Ovary (tissue), 9 donors: ENCODE measurements around the gene TBL1Y. TPM values are rescaled to one million over a fixed set of nuclear protein-coding genes. Genes with fewer than 3 reads are reported as not detected.

ENCODE experiments used
- DNase-seq, 5 donors: peaks; one replicate each; pipeline ENCODE4 v3.0.0-alpha.2; 2019 to 2020
- H3K27ac ChIP-seq, 2 donors: fragments of 200-600 bp; one replicate each; pipeline versions ENCODE4 v1.5.1 to v1.8.0; 2019 to 2022
- H3K27me3 ChIP-seq: fragments of 200-600 bp; one replicate; pipeline ENCODE4 v1.8.0; 2022
- H3K36me3 ChIP-seq: fragments of 200-600 bp; sonication (generic); one replicate; pipeline ENCODE4 v1.5.1; 2019
- H3K4me1 ChIP-seq: one replicate; pipeline ENCODE4 v1.8.1; 2013; ENCODE audit warnings: mild to moderate bottlenecking, moderate library complexity; ENCODE audit not compliant: insufficient read depth
- H3K4me3 ChIP-seq: fragments of 200-600 bp; sonication (generic); one replicate; pipeline ENCODE4 v1.5.1; 2017
- H3K9me3 ChIP-seq, 2 donors: fragments of 200-600 bp in 1 of 2; sonication (generic) in 1 of 2; one replicate each; pipeline versions ENCODE4 v1.5.1 to v1.8.1; 2013 to 2019; ENCODE audit warnings: mild to moderate bottlenecking in 1 of 2, moderate library complexity in 1 of 2
- CTCF ChIP-seq, 3 donors: fragments of 450-650 bp in 2 of 3; fragments of 200-600 bp in 1 of 3; IDR thresholded peaks; one replicate each; pipeline versions ENCODE4 v1.5.1 to v1.8.0; 2016 to 2022; ENCODE audit warnings: antibody characterized with exemption in 3 of 3, mild to moderate bottlenecking in 1 of 3
- EP300 ChIP-seq: sonication (generic); formaldehyde crosslinking; IDR thresholded peaks from one replicate; pipeline ENCODE4 v1.6.1; 2017; ENCODE audit warnings: antibody characterized with exemption
- POLR2A ChIP-seq: fragments of 450-650 bp; IDR thresholded peaks from one replicate; pipeline ENCODE4 v1.6.1; 2017; ENCODE audit warnings: antibody characterized with exemption, mild to moderate bottlenecking, moderate library complexity
- WGBS, 3 donors: extraction: QIAGEN DNeasy Blood & Tissue Kit in 1 of 3; methylation state at CpG; one replicate each; pipeline versions ENCODE4 v1.1.5 to v1.1.7; 2013 to 2017; 5-methylcytosine and 5-hydroxymethylcytosine counted together
- intact Hi-C, 4 donors: fragments of 100-400 bp; cut with DNase I; formaldehyde crosslinking; loops; one replicate each; pipeline versions ENCODE4 v1.11.0 to v1.15.1; 2022 to 2023
- polyA plus RNA-seq, 2 donors: library from polyadenylated mRNA; stranded (reverse); fragments of 200-250 nt in 1 of 2; fragments of 350-450 nt in 1 of 2; fragmentation: Illumina TruSeq in 1 of 2; extraction: RNeasy Lipid Tissue Mini Kit (QIAGEN cat#74804) in 1 of 2; gene quantifications; one replicate each; pipeline ENCODE4 v1.2.3, GENCODE V29; 2013 to 2014
- total RNA-seq, 7 donors: library from RNA; depleted of rRNA in 2 of 7; stranded (reverse); fragments of >200 nt in 2 of 7; fragmentation: NEBNext Ultra II Directional in 3 of 7; extraction: Animal tissue kit (Norgen Biotek cat#: 25700) in 3 of 7; gene quantifications; one replicate each; pipeline versions ENCODE4 v1.1.0 to v1.2.4, GENCODE V29; 2016 to 2023
- donor health status: DM: no; HTN: no; CAD: no; lungs with moderate emphysema.
- donor health status: DM: no; HTN: no; CAD: no.
- donor health status: Bipolar disorder and iron deficiency.
- donor health status: DM: yes; HTN: yes; CAD: no.
- donor health status: DM: no; HTN: no; CAD: no.
- donor health status: DM: yes; HTN: yes; CAD: no.

TBL1Y gene
- total and polyA plus RNA-seq, 9 donors, result not detected

GRCh38 chrY:7016521-7016920 lies 106.0 kb downstream of the TBL1Y start:
- Histone ChIP-seq H3K4me3 (no peak overlapping the region), H3K9me3 (no peaks in the 10 kb centered on the region), H3K27ac (no peak overlapping the region), H3K4me1 (no peaks in the 10 kb centered on the region), H3K27me3 (no peaks in the 10 kb centered on the region), H3K36me3 (no peaks in the 10 kb centered on the region)
- intact Hi-C loops, result no loop called here
- TF ChIP-seq POLR2A, result no peak
- no peak for TF ChIP-seq EP300
- TF ChIP-seq CTCF (IDR thresholded peaks at IDR 0.05), result no peak
- WGBS, 3 donors, result no CpG with 5 or more reads among the region's 4 CpGs
- DNase-seq, result no peak

- DNase-seq, result no peak
- no CpG with 5 or more reads among the region's 6 CpGs for WGBS, 3 donors
- intact Hi-C loops, result no loop called here
- H3K36me3 ChIP-seq, result no peaks in the 10 kb centered on the region
- no peak for TF ChIP-seq EP300
- TF ChIP-seq CTCF (IDR thresholded peaks at IDR 0.05), result no peak
- TF ChIP-seq POLR2A, result no peak
- no peaks in the 10 kb centered on the region for H3K9me3 ChIP-seq
- H3K27ac ChIP-seq, result no peak overlapping the region
- no peaks in the 10 kb centered on the region for H3K4me1 ChIP-seq
- no peaks in the 10 kb centered on the region for H3K27me3 ChIP-seq
- no peak overlapping the region for H3K4me3 ChIP-seq
These were observed 107.0 kb downstream of the TBL1Y start for GRCh38 chrY:7017244-7018080.

- Histone ChIP-seq H3K4me3 (no peak overlapping the region), H3K4me1 (no peaks in the 10 kb centered on the region), H3K27ac (no peak overlapping the region), H3K27me3 (no peaks in the 10 kb centered on the region), H3K9me3 (no peaks in the 10 kb centered on the region), H3K36me3 (no peaks in the 10 kb centered on the region)
- no peak for DNase-seq
- intact Hi-C loops, result no loop called here
- TF ChIP-seq CTCF (IDR thresholded peaks at IDR 0.05) (no peak), POLR2A (no peak), EP300 (no peak)
These were observed 128.5 kb downstream of the TBL1Y start for GRCh38 chrY:7039037-7039436.

GRCh38 chrY:7040662-7041061 lies 130.2 kb downstream of the TBL1Y start:
- Histone ChIP-seq H3K4me1 (no peaks in the 10 kb centered on the region), H3K27ac (no peak overlapping the region), H3K9me3 (no peaks in the 10 kb centered on the region), H3K4me3 (no peak overlapping the region), H3K27me3 (no peaks in the 10 kb centered on the region), H3K36me3 (no peaks in the 10 kb centered on the region)
- intact Hi-C loops, result no loop called here
- TF ChIP-seq CTCF (IDR thresholded peaks at IDR 0.05), result no peak
- no peak for TF ChIP-seq EP300
- TF ChIP-seq POLR2A, result no peak
- no CpG with 5 or more reads among the region's 5 CpGs for WGBS, 3 donors
- DNase-seq, result no peak
